Cerebellar nuclear complex (tissue), 1 donor: ENCODE data around the gene RANBP1.
"Not testable (repeated sequence)": the region's sequence is repeated elsewhere in the genome, so short reads cannot be mapped to it uniquely, and the experiment has no call there.

ENCODE experiments used
- DNase-seq, 2 experiments: peaks; one replicate each; lab custom pipeline; 2025; lab: John Stamatoyannopoulos, UW

The RANBP1 gene

GRCh38 chr22:20115691-20116375 is at the start of gene RANBP1:
Gene RANBP1, plus strand, starts transcription at chr22:20116104. Its CDS starts 81 bp downstream, at chr22:20116185.
- no peak for DNase-seq

DNA sequence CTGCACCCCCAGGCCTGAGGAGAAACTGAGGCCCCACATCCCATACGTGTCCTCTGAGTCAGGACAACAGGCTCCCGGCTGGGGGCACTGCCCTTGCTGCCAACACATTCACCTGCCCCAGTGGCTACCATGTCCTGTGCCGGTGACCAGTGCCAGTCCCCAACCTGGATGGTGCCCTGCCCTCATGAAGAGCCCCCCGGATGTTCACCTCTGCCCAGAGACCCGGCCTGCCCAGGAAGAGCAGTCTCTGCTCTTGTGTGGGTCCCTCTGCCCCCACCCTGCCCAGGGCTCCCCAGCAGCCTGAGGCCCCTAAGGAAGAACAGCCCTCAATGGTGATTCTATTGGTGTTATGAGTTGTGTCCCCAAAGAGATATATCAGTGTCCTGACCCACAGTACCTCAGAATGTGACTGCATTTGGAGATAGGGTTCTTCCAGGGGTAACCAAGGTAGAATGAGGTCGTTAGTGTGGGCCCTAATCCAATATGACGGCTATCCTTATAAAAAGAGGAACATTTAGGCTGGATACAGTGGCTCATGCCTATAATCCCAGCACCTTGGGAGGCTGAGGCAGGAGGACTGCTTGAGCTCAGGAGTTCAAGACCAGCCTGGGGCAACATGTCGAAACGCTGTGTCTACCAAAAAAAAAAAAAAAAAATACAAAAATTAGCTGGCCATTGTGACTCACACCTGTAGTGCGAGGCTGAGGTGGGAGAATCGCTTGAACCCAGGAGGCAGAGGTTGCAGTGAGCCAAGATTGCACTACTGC is 49.1 kb upstream of the RANBP1 start:
- no peak for DNase-seq

DNA sequence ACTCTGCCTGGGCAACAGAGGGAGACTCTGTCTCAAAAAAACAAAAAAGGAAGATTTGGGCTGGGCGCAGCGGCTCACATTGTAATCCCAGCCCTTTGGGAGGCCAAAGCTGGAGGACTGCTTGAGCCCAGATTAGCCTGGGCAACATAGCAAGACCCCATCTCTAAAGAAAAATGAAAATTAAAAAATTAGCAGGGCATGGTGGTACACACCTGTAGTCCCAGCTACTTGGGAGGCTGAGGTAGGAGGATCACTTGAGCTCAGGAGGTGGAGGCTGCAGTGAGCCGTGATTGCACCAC is 48.6 kb upstream of the RANBP1 start:
- DNase-seq, result not testable (repeated sequence)

DNA sequence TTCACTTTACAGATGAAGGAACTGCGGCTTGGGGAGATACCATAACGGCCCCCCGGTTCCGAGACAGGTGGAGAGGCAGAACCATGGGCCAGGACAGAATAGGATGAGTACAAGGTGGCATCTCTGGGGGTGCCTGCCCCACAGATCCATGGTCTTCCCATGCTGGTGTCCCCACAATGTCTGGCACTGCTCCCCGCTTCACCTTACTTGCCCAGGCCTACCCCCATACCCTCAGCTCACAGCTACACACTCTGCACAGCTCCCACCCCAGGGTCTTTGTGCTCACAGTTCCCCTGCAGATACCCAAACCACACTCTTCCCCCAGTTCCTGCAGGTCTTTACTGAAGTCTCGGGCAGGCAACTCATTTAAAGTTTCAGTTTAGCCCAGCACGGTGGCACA is 47.3 kb upstream of the RANBP1 start:
- no peak for DNase-seq

GRCh38 chr22:20069331-20070042 is 46.4 kb upstream of the RANBP1 start:
- no peak for DNase-seq

- no peak for DNase-seq
Observed at GRCh38 chr22:20071524-20071972, 44.4 kb upstream of the RANBP1 start.

GRCh38 chr22:20076627-20077172 is 39.2 kb upstream of the RANBP1 start:
- DNase-seq, result no peak

DNA sequence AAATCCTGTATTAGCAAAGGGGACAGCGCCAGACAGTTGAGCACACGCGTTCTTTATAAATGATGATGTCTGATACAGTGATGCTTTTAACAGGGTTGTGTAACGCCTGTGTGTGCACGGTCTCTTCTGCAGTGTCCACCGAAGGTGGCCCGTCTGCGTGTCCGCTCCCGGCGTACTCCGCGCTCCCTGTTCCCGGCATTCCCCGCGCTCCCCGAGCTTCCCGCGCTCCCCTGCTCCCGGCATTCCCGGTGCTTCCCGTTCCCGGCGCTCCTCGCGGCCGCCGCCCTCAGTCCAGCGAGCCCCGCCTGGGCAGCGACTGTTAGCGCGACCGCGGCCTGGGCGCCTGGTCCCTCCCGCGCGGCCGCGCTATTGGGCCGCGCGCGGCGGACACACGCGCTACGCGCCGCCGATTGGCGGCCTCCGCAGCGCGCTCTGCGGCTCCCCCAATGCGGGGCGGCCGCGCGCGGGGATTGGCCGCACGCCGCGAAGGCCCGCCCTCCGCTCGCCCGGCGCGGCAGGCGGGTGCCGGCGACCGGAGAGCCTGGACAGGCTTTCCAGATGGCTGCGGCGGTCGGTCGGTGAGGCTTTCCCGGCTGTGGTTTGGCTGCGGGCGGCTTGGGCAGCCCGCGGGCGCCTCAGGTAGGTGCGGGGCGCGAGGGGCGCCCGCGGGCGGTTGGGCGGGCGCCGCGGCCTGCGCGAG is 36.0 kb upstream of the RANBP1 start, which contains the start of gene DGCR8:
DGCR8 (plus strand) TSS at position 497 of the 700 bp plus-strand sequence. CDS start 5,723 bp downstream, outside the sequence.
- peak in 1 of 2 experiments; percentile 77 for DNase-seq

DNA sequence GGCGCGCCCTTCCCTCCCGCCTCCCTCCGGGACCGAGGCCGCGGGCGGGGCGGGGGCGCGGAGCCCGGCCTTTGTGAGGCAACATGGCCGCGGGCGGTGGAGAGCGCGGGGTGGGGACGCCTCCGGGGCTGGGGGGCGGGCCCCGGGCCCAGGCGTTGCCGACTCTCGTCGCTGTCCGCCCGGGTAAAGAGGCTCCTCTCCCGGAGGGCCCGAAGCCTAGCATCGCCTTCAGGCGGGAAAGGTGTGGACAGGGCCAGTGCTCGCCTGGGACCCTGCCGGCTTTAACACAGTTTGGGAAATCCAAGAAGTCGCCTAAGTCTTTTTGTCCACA is 35.5 kb upstream of the RANBP1 start:
- DNase-seq, result no peak

GRCh38 chr22:20080776-20081654 is 34.9 kb upstream of the RANBP1 start:
- no peak for DNase-seq

GRCh38 chr22:20083157-20083890 is 32.6 kb upstream of the RANBP1 start:
- DNase-seq, result no peak

- DNase-seq, result no peak
Observed at GRCh38 chr22:20083891-20084546, 31.9 kb upstream of the RANBP1 start.

- no peak for DNase-seq
Observed at GRCh38 chr22:20084547-20085413, 31.1 kb upstream of the RANBP1 start.

- DNase-seq, result no peak
Observed at GRCh38 chr22:20085651-20086050, 30.3 kb upstream of the RANBP1 start.

DNA sequence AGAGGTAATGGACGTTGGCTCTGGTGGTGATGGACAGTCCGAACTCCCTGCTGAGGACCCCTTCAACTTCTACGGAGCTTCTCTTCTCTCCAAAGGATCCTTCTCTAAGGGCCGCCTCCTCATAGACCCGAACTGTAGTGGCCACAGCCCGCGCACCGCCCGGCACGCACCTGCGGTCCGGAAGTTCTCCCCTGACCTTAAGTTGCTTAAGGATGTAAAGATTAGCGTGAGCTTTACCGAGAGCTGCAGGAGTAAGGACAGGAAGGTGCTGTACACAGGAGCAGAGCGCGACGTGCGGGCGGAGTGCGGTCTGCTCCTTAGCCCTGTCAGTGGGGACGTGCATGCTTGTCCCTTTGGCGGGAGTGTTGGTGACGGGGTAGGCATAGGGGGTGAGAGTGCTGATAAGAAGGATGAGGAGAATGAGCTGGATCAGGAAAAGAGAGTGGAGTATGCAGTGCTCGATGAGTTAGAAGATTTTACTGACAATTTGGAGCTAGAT is 29.8 kb upstream of the RANBP1 start:
- DNase-seq, result no peak

DNA sequence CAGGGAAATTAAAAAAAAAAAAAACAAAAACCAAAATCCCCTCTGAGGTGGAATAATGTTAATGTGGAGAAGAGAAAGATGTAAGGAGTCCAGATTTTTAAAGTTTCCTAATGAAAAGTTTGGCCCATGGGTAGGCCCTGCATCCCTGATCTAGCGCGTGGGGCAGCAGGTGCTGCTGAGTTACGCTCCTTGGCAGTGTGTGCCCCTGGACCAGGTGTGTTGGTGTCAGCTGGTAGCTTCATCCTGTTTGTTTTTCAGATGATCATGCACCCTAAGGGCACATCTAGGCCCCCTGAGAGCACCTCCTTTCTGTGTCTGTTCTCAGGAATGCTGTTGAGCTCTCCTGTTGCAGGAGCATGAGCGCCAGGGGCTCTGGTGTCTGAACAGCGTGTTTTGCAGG is 29.1 kb upstream of the RANBP1 start:
- DNase-seq, result no peak

DNA sequence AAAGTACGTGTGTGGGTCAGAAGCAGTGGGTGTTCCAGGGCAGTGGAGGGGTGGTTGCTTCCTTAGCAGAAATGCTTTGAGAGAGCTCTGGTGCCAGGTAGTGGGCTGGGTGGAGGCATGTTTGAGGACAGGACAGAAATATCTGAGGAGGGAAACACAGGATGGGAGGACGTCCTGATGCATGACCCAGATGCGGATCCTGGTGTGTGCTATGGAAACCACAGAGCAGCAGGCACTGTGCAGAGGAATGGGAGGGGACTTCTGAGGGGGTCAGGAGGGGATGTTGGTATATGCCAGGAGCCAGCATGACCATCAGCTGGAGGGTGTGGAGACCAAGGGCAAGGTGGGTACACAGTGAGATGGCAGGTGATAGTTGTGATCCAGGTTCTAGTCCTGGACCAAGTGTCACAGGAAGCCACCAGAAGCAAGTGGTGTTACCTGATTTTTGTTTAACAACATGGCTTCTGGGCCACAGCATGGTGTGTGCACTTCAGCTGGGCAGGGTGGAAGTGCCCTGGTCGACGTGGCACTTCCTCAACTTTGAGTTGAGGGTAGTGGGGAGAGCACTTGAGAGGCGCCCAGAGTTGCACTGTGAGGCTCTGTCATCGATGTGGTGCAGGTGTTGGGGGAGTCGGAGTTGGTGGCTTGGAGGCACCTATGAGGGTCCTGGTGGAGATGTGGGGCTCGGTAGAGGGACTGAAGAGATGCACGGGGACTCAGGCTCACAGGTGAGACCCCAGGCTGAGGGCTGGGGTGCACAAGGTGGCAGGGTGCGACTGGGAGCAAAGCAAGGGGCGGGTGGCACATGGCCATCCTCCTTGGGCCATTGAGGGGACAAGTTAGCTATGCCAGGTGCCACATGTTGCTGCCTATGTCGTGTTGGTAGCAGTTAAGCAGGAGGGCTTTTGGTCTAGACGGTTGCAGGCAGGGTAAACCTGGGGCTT is 28.3 kb upstream of the RANBP1 start:
- no peak for DNase-seq
